A549 (cell line): ENCODE results near the gene FREM1. TPM values are rescaled to one million over a fixed set of nuclear protein-coding genes. Genes with fewer than 3 reads are reported as not detected.

Experiments
- ATAC-seq, 2 experiments: fragments of 200-7000 bp in 1 of 2; fragments of >200 bp in 1 of 2; cut with Nextera tagmentation in 1 of 2; cut with Tn5 transposase in 1 of 2; 3 replicates each; pipeline versions ENCODE4 v1.8.0 to v1.9.1; 2018 to 2020; ENCODE audit warnings: mild to moderate bottlenecking in 1 of 2, moderate library complexity in 1 of 2
- CTCF ChIA-PET: fragments of 300-600 bp; sonication (Branson Sonifier 250); formaldehyde crosslinking; extraction: SDS; loops from one replicate; lab custom pipeline; 2021; ENCODE audit warnings: antibody characterized with exemption, inconsistent platforms; lab: Yijun Ruan, JAX
- POLR2A ChIA-PET: fragments of 350-600 bp; formaldehyde crosslinking; extraction: SDS; loops from one replicate; lab custom pipeline; 2021; ENCODE audit warnings: antibody characterized with exemption, inconsistent platforms; lab: Yijun Ruan, JAX
- DNase-seq, 2 experiments: peaks; one replicate each; pipeline versions ENCODE4 v3.0.0 to v3.0.0-alpha.2; 2011 to 2016; ENCODE audit warnings: low read depth in 1 of 2, low spot score in 1 of 2
- FAIRE-seq: peaks from 2 replicates; lab custom pipeline; 2011; peaks lifted over from hg19 to GRCh38; lab: Jason Lieb, UNC
- H3K27ac ChIP-seq, 2 experiments: fragments of >200 bp; sonication (Bioruptor Twin); formaldehyde crosslinking; 3 replicates each; pipeline ENCODE4 v1.5.1; 2016 to 2017
- H3K4me1 ChIP-seq: fragments of >200 bp; sonication (Bioruptor Twin); formaldehyde crosslinking; 3 replicates; pipeline ENCODE4 v1.6.1; 2016
- H3K4me2 ChIP-seq: fragments of >200 bp; sonication (Bioruptor Twin); formaldehyde crosslinking; 3 replicates; pipeline ENCODE4 v1.6.1; 2016
- H3K4me3 ChIP-seq: fragments of >200 bp; sonication (Bioruptor Twin); formaldehyde crosslinking; 3 replicates; pipeline ENCODE4 v1.5.1; 2016
- H3K9me3 ChIP-seq: fragments of >200 bp; sonication (Bioruptor Twin); formaldehyde crosslinking; 3 replicates; pipeline ENCODE4 v1.6.1; 2016
- ATOH8 ChIP-seq: fragments of 250-450 bp; sonication (Bioruptor Pico); IDR thresholded peaks from 2 replicates; pipeline ENCODE4 v1.5.0; 2020; ENCODE audit warnings: low read depth, mild to moderate bottlenecking, moderate library complexity
- BCL3 ChIP-seq: fragments of >200 bp; sonication (Bioruptor Twin); formaldehyde crosslinking; IDR thresholded peaks from 3 replicates; pipeline ENCODE4 v1.6.1; 2016
- BHLHE40 ChIP-seq: IDR thresholded peaks from 2 replicates; pipeline ENCODE4 v1.6.1; 2012; ENCODE audit warnings: low read depth, low read length, inconsistent platforms
- CBX8 ChIP-seq: fragments of 200-600 bp; sonication (generic); IDR thresholded peaks from 2 replicates; pipeline ENCODE4 v1.6.1; 2016
- CEBPB ChIP-seq, 2 experiments: fragments of >200 bp in 1 of 2; sonication (Bioruptor Twin) in 1 of 2; formaldehyde crosslinking in 1 of 2; IDR thresholded peaks; 2 replicates each; pipeline ENCODE4 v1.6.1; 2012 to 2016
- EHMT2 ChIP-seq: fragments of 200-600 bp; sonication (generic); IDR thresholded peaks from 2 replicates; pipeline ENCODE4 v1.6.1; 2016; ENCODE audit warnings: antibody characterized with exemption, low read depth, mild to moderate bottlenecking, moderate library complexity
- ELK1 ChIP-seq: fragments of 150-350 bp; IDR thresholded peaks from 2 replicates; pipeline ENCODE4 v1.6.1; 2014; ENCODE audit warnings: low read depth, mild to moderate bottlenecking, low read length
- EP300 ChIP-seq, 2 experiments: fragments of >200 bp; sonication (Bioruptor Twin); formaldehyde crosslinking; IDR thresholded peaks; 2 replicates in 1 of 2; 3 replicates in 1 of 2; pipeline ENCODE4 v1.6.1; 2016 to 2017
- GATA3 ChIP-seq: IDR thresholded peaks from 2 replicates; pipeline ENCODE4 v1.6.1; 2012; ENCODE audit warnings: borderline replicate concordance
- HDAC2 ChIP-seq: fragments of 200-600 bp; sonication (generic); IDR thresholded peaks from 2 replicates; pipeline ENCODE4 v1.6.1; 2016
- HEYL ChIP-seq: fragments of 250-450 bp; sonication (Bioruptor Pico); IDR thresholded peaks from 2 replicates; pipeline ENCODE4 v1.8.0; 2021; ENCODE audit warnings: mild to moderate bottlenecking, moderate library complexity
- HOXB5 ChIP-seq: fragments of 250-450 bp; sonication (Bioruptor Pico); IDR thresholded peaks from 2 replicates; pipeline ENCODE4 v1.5.0; 2020; ENCODE audit warnings: mild to moderate bottlenecking, moderate library complexity
- JUNB ChIP-seq: fragments of >200 bp; sonication (Bioruptor Twin); formaldehyde crosslinking; IDR thresholded peaks from 2 replicates; pipeline ENCODE4 v1.6.1; 2016
- MAFK ChIP-seq: fragments of 450-650 bp; IDR thresholded peaks from 2 replicates; pipeline ENCODE4 v1.6.1; 2014; ENCODE audit not compliant: partially characterized antibody
- MAX ChIP-seq: IDR thresholded peaks from 2 replicates; pipeline ENCODE4 v1.6.1; 2012
- NPAS2 ChIP-seq: fragments of 250-450 bp; sonication (Bioruptor Pico); IDR thresholded peaks from 2 replicates; pipeline ENCODE4 v1.8.0; 2022; ENCODE audit warnings: mild to moderate bottlenecking, moderate library complexity, borderline replicate concordance
- RCOR1 ChIP-seq: fragments of 150-350 bp; IDR thresholded peaks from 2 replicates; pipeline ENCODE4 v1.6.1; 2014; ENCODE audit warnings: antibody characterized with exemption, low read length, low read depth
- REST ChIP-seq: fragments of 200-600 bp; sonication (generic); IDR thresholded peaks from 2 replicates; pipeline ENCODE4 v1.6.1; 2016; ENCODE audit warnings: antibody characterized with exemption, mild to moderate bottlenecking, moderate library complexity
- RFX5 ChIP-seq: fragments of 450-650 bp; IDR thresholded peaks from 2 replicates; pipeline ENCODE4 v1.7.1; 2014; ENCODE audit warnings: antibody characterized with exemption, mild to moderate bottlenecking, moderate library complexity
- SMC3 ChIP-seq: fragments of >200 bp; sonication (Bioruptor Twin); formaldehyde crosslinking; IDR thresholded peaks from 3 replicates; pipeline ENCODE4 v1.6.1; 2018; ENCODE audit warnings: inconsistent platforms
- SREBF2 ChIP-seq: fragments of 450-650 bp; IDR thresholded peaks from 2 replicates; pipeline ENCODE4 v1.6.1; 2014; ENCODE audit warnings: mild to moderate bottlenecking, moderate library complexity
- TFCP2L1 ChIP-seq: fragments of 250-450 bp; sonication (Bioruptor Pico); IDR thresholded peaks from 2 replicates; pipeline ENCODE4 v1.5.0; 2021; ENCODE audit warnings: mild to moderate bottlenecking
- TP53 ChIP-seq: fragments of 250-450 bp; sonication (Bioruptor Pico); IDR thresholded peaks from 2 replicates; pipeline ENCODE4 v1.5.0; 2021; ENCODE audit warnings: mild to moderate bottlenecking, moderate library complexity
- USF2 ChIP-seq: fragments of 450-650 bp; IDR thresholded peaks from 2 replicates; pipeline ENCODE4 v1.6.1; 2014; ENCODE audit warnings: antibody characterized with exemption
- ZFP36 ChIP-seq: fragments of 450-650 bp; IDR thresholded peaks from 2 replicates; pipeline ENCODE4 v1.6.1; 2014; ENCODE audit warnings: borderline replicate concordance; ENCODE audit not compliant: partially characterized antibody
- WGBS: methylation state at CpG from one replicate; pipeline ENCODE4 v1.1.6; 2017; ENCODE audit errors: missing lambda C conversion rate; 5-methylcytosine and 5-hydroxymethylcytosine counted together
- polyA plus RNA-seq, 4 experiments: library from polyadenylated mRNA; depleted of rRNA in 3 of 4; stranded (reverse); fragments of >200 nt; fragmentation: RNase III in 1 of 4; extraction: RNeasy Plus Mini Kit Qiagen cat#74134 plus additional on column Dnase treatment in 1 of 4; gene quantifications; 2 replicates in 3 of 4; 3 replicates in 1 of 4; pipeline ENCODE4 v1.2.3, GENCODE V29; 2011 to 2017

Gene FREM1
- polyA plus RNA-seq, 2 of the 4 experiments (the other 2 are of a cell fraction) = not detected

GRCh38 chr9:14782286-14783051 lies 127.8 kb downstream of the FREM1 start:
- 39% methylated on average over 8 of the region's 8 CpGs for WGBS
- ATAC-seq = no peak
- no peak for TF ChIP-seq MAX
- no peak for TF ChIP-seq HDAC2
- no peak for TF ChIP-seq CBX8
- TF ChIP-seq BHLHE40 = no peak
- no peak for TF ChIP-seq HEYL (CRISPR knock-in tag)
- no peak for TF ChIP-seq NPAS2
- TF ChIP-seq HOXB5 (CRISPR knock-in tag) = no peak
- TF ChIP-seq BCL3 = no peak
- no peak for TF ChIP-seq JUNB
- TF ChIP-seq TFCP2L1 (CRISPR knock-in tag) = no peak
- no peak for TF ChIP-seq MAFK
- no peak for TF ChIP-seq GATA3
- TF ChIP-seq TP53 = no peak
- TF ChIP-seq, all 56 proteins: peak for 0
- H3K9me3 ChIP-seq = no peaks in the 10 kb centered on the region
- ChIA-PET POLR2A (no interaction called here), CTCF (interaction anchor here (1.4 to 1.8 kb wide), 2 partner anchors 11 to 13 kb away, joined by 3 to 14 read pairs; no protein-coding TSS in a partner anchor)
- no peak overlapping the region for H3K27ac ChIP-seq
- no peak for FAIRE-seq
- H3K4me1 ChIP-seq = no peaks in the 10 kb centered on the region
- DNase-seq = no peak
- no peak overlapping the region for H3K4me2 ChIP-seq
- no peak overlapping the region for H3K4me3 ChIP-seq

GRCh38 chr9:14780693-14781092 lies 129.5 kb downstream of the FREM1 start:
- no peak for FAIRE-seq
- Histone ChIP-seq H3K4me2 (no peak overlapping the region), H3K4me3 (no peak overlapping the region), H3K9me3 (no peaks in the 10 kb centered on the region), H3K27ac (no peak overlapping the region), H3K4me1 (no peaks in the 10 kb centered on the region)
- ChIA-PET POLR2A (interaction anchor here (0.5 kb wide), 1 partner anchor 1231 kb away, joined by 3 read pairs; no protein-coding TSS in a partner anchor), CTCF (interaction anchor here (0.6 to 4.2 kb wide), 2 partner anchors 12 to 1341 kb away, joined by 3 to 22 read pairs; no protein-coding TSS in a partner anchor)
- no peak for DNase-seq
- WGBS = 39% methylated on average over 4 of the region's 4 CpGs
- ATAC-seq = no peak
- TF ChIP-seq SMC3 = no peak
- TF ChIP-seq REST = no peak
- TF ChIP-seq CEBPB (IDR thresholded peaks at IDR 0.05) = no peak
- no peak for TF ChIP-seq EHMT2
- TF ChIP-seq USF2 = no peak
- TF ChIP-seq SREBF2 = no peak
- no peak for TF ChIP-seq RFX5
- no peak for TF ChIP-seq RCOR1
- no peak for TF ChIP-seq ELK1
- TF ChIP-seq EP300 (IDR thresholded peaks at IDR 0.05) = no peak
- TF ChIP-seq ATOH8 = no peak
- TF ChIP-seq ZFP36 = no peak
- TF ChIP-seq JUNB = no peak
